GM23338 (cell line): ENCODE measurements around the gene ANKRD22. TPM values are rescaled to one million over a fixed set of nuclear protein-coding genes. Genes with fewer than 3 reads are reported as not detected.

Experiments
- ATAC-seq: fragments of 200-7000 bp; cut with Tn5 transposase; 3 replicates; pipeline ENCODE4 v1.9.1; 2020
- DNase-seq: peaks from one replicate; pipeline ENCODE4 v3.0.0-alpha.2; 2015; ENCODE audit warnings: low spot score
- H2AFZ ChIP-seq: fragments of 200-600 bp; sonication (generic); 2 replicates; pipeline ENCODE4 v1.8.0; 2016; ENCODE audit warnings: antibody characterized with exemption, mild to moderate bottlenecking, moderate library complexity
- H3F3A ChIP-seq: fragments of 200-600 bp; sonication (generic); replicated peaks from 2 replicates; pipeline ENCODE4 v1.8.0; 2017; ENCODE audit warnings: antibody characterized with exemption, mixed run types, low read depth
- H3K27ac ChIP-seq: fragments of 200-600 bp; sonication (generic); 2 replicates; pipeline ENCODE4 v1.6.1; 2016; ENCODE audit warnings: low read depth
- H3K27me3 ChIP-seq: fragments of 200-600 bp; sonication (generic); 2 replicates; pipeline ENCODE4 v1.8.0; 2016; ENCODE audit warnings: mild to moderate bottlenecking, mixed run types, moderate library complexity; ENCODE audit not compliant: insufficient read depth
- H3K36me3 ChIP-seq: fragments of 200-600 bp; sonication (generic); 2 replicates; pipeline ENCODE4 v1.8.0; 2016; ENCODE audit warnings: mild to moderate bottlenecking; ENCODE audit not compliant: insufficient read depth
- H3K4me1 ChIP-seq: fragments of 200-600 bp; sonication (generic); 2 replicates; pipeline ENCODE4 v1.8.0; 2016; ENCODE audit warnings: mild to moderate bottlenecking, moderate library complexity; ENCODE audit not compliant: insufficient read depth
- H3K4me2 ChIP-seq: fragments of 200-600 bp; sonication (generic); 2 replicates; pipeline ENCODE4 v1.7.1; 2017; ENCODE audit warnings: mixed run types
- H3K4me3 ChIP-seq: fragments of 200-600 bp; sonication (generic); 2 replicates; pipeline ENCODE4 v1.6.1; 2016; ENCODE audit warnings: mixed run types
- H3K79me2 ChIP-seq: fragments of 200-600 bp; sonication (generic); replicated peaks from 2 replicates; pipeline ENCODE4 v1.8.0; 2017; ENCODE audit warnings: mild to moderate bottlenecking; ENCODE audit not compliant: insufficient read depth
- H3K9me2 ChIP-seq: fragments of 200-600 bp; sonication (generic); 2 replicates; pipeline ENCODE4 v1.8.0; 2017; ENCODE audit not compliant: insufficient read depth
- H4K20me1 ChIP-seq: fragments of 200-600 bp; sonication (generic); replicated peaks from 2 replicates; pipeline ENCODE4 v1.8.0; 2017; ENCODE audit warnings: mild to moderate bottlenecking; ENCODE audit not compliant: insufficient read depth
- H3K27ac Mint-ChIP-seq: 2 replicates; pipeline ENCODE4 v1.8.0; 2020; ENCODE audit warnings: inconsistent platforms, mild to moderate bottlenecking, moderate library complexity, mixed read lengths
- H3K27me3 Mint-ChIP-seq: 3 replicates; pipeline ENCODE4 v1.8.0; 2022; ENCODE audit warnings: low read depth, mild to moderate bottlenecking, moderate library complexity, mixed read lengths, inconsistent platforms; ENCODE audit not compliant: insufficient read depth, poor library complexity
- H3K36me3 Mint-ChIP-seq: 3 replicates; pipeline ENCODE4 v1.8.0; 2021; ENCODE audit warnings: low read depth, mild to moderate bottlenecking, inconsistent platforms, moderate library complexity, mixed read lengths
- H3K4me1 Mint-ChIP-seq: 3 replicates; pipeline ENCODE4 v1.8.0; 2020; ENCODE audit warnings: mild to moderate bottlenecking, inconsistent platforms, mixed read lengths
- H3K4me3 Mint-ChIP-seq: 3 replicates; pipeline ENCODE4 v1.8.0; 2021; ENCODE audit warnings: moderate library complexity, mild to moderate bottlenecking, inconsistent platforms, mixed read lengths
- H3K9me3 Mint-ChIP-seq: 3 replicates; pipeline ENCODE4 v1.8.0; 2020; ENCODE audit warnings: moderate library complexity, mild to moderate bottlenecking, inconsistent platforms, mixed read lengths
- CREB1 ChIP-seq: fragments of 250-450 bp; sonication (Bioruptor Pico); IDR thresholded peaks from 2 replicates; pipeline ENCODE4 v1.5.0; 2020; ENCODE audit warnings: low read depth, mild to moderate bottlenecking, moderate library complexity
- EZH2 ChIP-seq: fragments of 200-600 bp; sonication (generic); IDR thresholded peaks from one replicate; pipeline ENCODE4 v1.8.0; 2017; ENCODE audit warnings: antibody characterized with exemption, mild to moderate bottlenecking, low read depth; ENCODE audit not compliant: unreplicated experiment
- JUNB ChIP-seq: IDR thresholded peaks from one replicate; pipeline ENCODE4 v1.6.1; 2016; ENCODE audit warnings: antibody characterized with exemption; ENCODE audit not compliant: unreplicated experiment
- NANOG ChIP-seq: IDR thresholded peaks from 2 replicates; pipeline ENCODE4 v1.6.1; 2016; ENCODE audit warnings: antibody characterized with exemption, borderline replicate concordance
- POLR2AphosphoS5 ChIP-seq: IDR thresholded peaks from 2 replicates; pipeline ENCODE4 v1.6.1; 2016; ENCODE audit warnings: antibody characterized with exemption, low read depth
- STAT1 ChIP-seq: IDR thresholded peaks from one replicate; pipeline ENCODE4 v1.6.1; 2016; ENCODE audit warnings: antibody characterized with exemption; ENCODE audit not compliant: unreplicated experiment
- ZNF114 ChIP-seq: fragments of 250-450 bp; sonication (Bioruptor Pico); IDR thresholded peaks from 2 replicates; pipeline ENCODE4 v1.5.0; 2020; ENCODE audit warnings: mild to moderate bottlenecking, moderate library complexity
- ZNF331 ChIP-seq: fragments of 250-450 bp; sonication (Bioruptor Pico); IDR thresholded peaks from 2 replicates; pipeline ENCODE4 v1.5.0; 2020; ENCODE audit warnings: low read depth, mild to moderate bottlenecking, moderate library complexity
- polyA plus RNA-seq: library from polyadenylated mRNA; unstranded; fragments of >200 nt; fragmentation: Nextera tagmentation; extraction: Ambion mirVana; gene quantifications from 2 replicates; pipeline ENCODE4 v1.2.1, GENCODE V29; 2016
- total RNA-seq: library from RNA; depleted of rRNA; stranded (reverse); fragments of >200 nt; shearing (Covaris generic); gene quantifications from 2 replicates; pipeline ENCODE4 v1.2.3, GENCODE V29; 2014
- TF ChIP-seq, protein P1 (sequence below): IDR thresholded peaks from 2 replicates; pipeline ENCODE4 v1.6.1; 2016; ENCODE audit warnings: antibody characterized with exemption
- TF ChIP-seq, protein P2 (sequence below): IDR thresholded peaks from one replicate; pipeline ENCODE4 v1.6.1; 2018; ENCODE audit warnings: antibody characterized with exemption; ENCODE audit not compliant: unreplicated experiment
- TF ChIP-seq, protein P3 (sequence below), 2 experiments: fragments of 200-600 bp in 1 of 2; sonication (generic) in 1 of 2; conservative IDR thresholded peaks; 2 replicates each; pipeline versions ENCODE4 v1.5.1 to v1.6.1; 2016 to 2017; ENCODE audit warnings: antibody characterized with exemption in 2 of 2, low read depth in 2 of 2, mild to moderate bottlenecking in 2 of 2, moderate library complexity in 1 of 2

The ANKRD22 gene
- total and polyA plus RNA-seq, 2 experiments from 2014 or later = not detected

DNA sequence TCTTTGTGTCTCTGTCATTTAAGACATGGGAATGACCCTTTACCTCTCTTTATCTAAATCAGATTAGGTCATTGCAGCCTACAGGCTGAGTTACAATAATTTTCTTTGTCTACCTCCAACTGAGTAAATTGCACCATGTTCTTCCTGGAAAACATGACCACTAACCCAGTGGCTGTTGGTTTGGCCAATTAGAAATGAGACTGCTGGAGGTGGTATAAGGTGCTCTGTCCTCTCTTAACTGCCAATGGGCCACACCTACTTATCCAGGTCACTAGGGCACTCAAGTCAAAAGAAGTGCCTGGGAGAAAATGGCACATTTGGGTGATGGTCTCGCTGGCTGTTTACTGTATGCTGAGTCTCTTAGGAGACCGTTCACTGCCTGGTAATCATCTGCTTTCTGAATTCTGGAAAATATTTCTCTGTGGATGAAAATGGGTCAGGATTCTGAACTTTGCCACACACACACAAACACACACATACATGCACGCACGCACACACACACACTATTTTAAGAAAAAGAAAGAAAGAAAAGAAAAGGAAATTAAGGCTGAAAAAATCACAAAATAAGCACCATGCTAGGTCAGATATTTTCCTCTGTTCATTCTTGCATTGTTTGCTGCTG, 44.8 kb upstream of the ANKRD22 start:
- Histone ChIP-seq H3K4me1 (no peaks in the 10 kb centered on the region; the same call in 1 of the 2 replicates), H4K20me1 (no peaks in the 10 kb centered on the region), H3F3A (no peaks in the 10 kb centered on the region), H3K9me2 (no peaks in the 10 kb centered on the region), H2AFZ (peak overlapping the region; percentile 53; the same call in 1 of the 2 replicates), H3K4me3 (no peak overlapping the region), H3K4me2 (no peak overlapping the region), H3K79me2 (no peaks in the 10 kb centered on the region), H3K27me3 (no peaks in the 10 kb centered on the region), H3K36me3 (no peaks in the 10 kb centered on the region), H3K27ac (no peak overlapping the region)
- Mint-ChIP-seq H3K4me1 (peaks cover 19% of the 10 kb centered on the region), H3K9me3 (no peaks in the 10 kb centered on the region; the same call in 2 of the 3 replicates), H3K4me3 (no peak overlapping the region), H3K27me3 (no peaks in the 10 kb centered on the region), H3K27ac (peak overlapping the region; percentile 81), H3K36me3 (no peaks in the 10 kb centered on the region)
- ATAC-seq (no peak), DNase-seq (no peak)
- TF ChIP-seq NANOG = no peak
- TF ChIP-seq, protein P1, sequence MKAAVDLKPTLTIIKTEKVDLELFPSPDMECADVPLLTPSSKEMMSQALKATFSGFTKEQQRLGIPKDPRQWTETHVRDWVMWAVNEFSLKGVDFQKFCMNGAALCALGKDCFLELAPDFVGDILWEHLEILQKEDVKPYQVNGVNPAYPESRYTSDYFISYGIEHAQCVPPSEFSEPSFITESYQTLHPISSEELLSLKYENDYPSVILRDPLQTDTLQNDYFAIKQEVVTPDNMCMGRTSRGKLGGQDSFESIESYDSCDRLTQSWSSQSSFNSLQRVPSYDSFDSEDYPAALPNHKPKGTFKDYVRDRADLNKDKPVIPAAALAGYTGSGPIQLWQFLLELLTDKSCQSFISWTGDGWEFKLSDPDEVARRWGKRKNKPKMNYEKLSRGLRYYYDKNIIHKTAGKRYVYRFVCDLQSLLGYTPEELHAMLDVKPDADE = no peak
- no peak for TF ChIP-seq EZH2
- TF ChIP-seq, protein P2, sequence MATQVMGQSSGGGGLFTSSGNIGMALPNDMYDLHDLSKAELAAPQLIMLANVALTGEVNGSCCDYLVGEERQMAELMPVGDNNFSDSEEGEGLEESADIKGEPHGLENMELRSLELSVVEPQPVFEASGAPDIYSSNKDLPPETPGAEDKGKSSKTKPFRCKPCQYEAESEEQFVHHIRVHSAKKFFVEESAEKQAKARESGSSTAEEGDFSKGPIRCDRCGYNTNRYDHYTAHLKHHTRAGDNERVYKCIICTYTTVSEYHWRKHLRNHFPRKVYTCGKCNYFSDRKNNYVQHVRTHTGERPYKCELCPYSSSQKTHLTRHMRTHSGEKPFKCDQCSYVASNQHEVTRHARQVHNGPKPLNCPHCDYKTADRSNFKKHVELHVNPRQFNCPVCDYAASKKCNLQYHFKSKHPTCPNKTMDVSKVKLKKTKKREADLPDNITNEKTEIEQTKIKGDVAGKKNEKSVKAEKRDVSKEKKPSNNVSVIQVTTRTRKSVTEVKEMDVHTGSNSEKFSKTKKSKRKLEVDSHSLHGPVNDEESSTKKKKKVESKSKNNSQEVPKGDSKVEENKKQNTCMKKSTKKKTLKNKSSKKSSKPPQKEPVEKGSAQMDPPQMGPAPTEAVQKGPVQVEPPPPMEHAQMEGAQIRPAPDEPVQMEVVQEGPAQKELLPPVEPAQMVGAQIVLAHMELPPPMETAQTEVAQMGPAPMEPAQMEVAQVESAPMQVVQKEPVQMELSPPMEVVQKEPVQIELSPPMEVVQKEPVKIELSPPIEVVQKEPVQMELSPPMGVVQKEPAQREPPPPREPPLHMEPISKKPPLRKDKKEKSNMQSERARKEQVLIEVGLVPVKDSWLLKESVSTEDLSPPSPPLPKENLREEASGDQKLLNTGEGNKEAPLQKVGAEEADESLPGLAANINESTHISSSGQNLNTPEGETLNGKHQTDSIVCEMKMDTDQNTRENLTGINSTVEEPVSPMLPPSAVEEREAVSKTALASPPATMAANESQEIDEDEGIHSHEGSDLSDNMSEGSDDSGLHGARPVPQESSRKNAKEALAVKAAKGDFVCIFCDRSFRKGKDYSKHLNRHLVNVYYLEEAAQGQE = no peak
- no peak for TF ChIP-seq ZNF331
- no peak for TF ChIP-seq STAT1
- no peak for TF ChIP-seq ZNF114 (CRISPR knock-in tag)

DNA sequence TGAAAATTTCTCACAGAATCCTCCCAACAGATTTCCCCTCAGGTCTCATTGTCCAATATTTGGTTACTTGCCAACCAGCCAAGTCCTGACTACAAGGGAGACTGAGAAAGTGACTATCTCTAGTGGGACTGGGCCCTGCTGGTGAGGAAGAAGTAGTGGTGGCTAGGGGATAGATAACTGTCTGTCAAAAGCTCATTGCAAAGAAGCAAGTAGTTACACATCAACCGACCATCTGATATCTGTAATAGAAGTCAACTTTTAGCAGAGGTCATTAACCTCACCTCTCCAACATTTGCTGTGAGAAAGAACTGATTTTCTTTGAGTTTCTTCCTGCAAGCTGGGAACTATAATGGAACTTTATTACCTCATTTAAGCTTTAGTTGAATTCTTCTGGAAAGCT, 43.6 kb upstream of the ANKRD22 start:
- no peaks in the 10 kb centered on the region for H3F3A ChIP-seq
- H3K27me3 Mint-ChIP-seq = no peaks in the 10 kb centered on the region
- H3K9me3 Mint-ChIP-seq = no peaks in the 10 kb centered on the region; the same call in 2 of the 3 replicates
- H3K9me2 ChIP-seq = no peaks in the 10 kb centered on the region
- H3K36me3 ChIP-seq = no peaks in the 10 kb centered on the region
- TF ChIP-seq EZH2 (no peak), JUNB (no peak), ZNF331 (no peak), STAT1 (no peak), POLR2AphosphoS5 (no peak), CREB1 (CRISPR knock-in tag) (no peak)
- TF ChIP-seq, protein P3, sequence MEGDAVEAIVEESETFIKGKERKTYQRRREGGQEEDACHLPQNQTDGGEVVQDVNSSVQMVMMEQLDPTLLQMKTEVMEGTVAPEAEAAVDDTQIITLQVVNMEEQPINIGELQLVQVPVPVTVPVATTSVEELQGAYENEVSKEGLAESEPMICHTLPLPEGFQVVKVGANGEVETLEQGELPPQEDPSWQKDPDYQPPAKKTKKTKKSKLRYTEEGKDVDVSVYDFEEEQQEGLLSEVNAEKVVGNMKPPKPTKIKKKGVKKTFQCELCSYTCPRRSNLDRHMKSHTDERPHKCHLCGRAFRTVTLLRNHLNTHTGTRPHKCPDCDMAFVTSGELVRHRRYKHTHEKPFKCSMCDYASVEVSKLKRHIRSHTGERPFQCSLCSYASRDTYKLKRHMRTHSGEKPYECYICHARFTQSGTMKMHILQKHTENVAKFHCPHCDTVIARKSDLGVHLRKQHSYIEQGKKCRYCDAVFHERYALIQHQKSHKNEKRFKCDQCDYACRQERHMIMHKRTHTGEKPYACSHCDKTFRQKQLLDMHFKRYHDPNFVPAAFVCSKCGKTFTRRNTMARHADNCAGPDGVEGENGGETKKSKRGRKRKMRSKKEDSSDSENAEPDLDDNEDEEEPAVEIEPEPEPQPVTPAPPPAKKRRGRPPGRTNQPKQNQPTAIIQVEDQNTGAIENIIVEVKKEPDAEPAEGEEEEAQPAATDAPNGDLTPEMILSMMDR (conservative IDR thresholded peaks at IDR 0.05; ENCODE audit: low read depth in 2 of 2) = no peak
- TF ChIP-seq, protein P2 = no peak
- TF ChIP-seq, protein P1 = no peak
- no peak overlapping the region for H3K4me2 ChIP-seq
- H3K27ac ChIP-seq = no peak overlapping the region
- no peak overlapping the region for H3K27ac Mint-ChIP-seq
- no peaks in the 10 kb centered on the region for H3K36me3 Mint-ChIP-seq
- H3K4me3 Mint-ChIP-seq = no peak overlapping the region
- ATAC-seq (no peak), DNase-seq (no peak)
- H3K4me3 ChIP-seq = no peak overlapping the region
- H2AFZ ChIP-seq = no peak overlapping the region
- H3K79me2 ChIP-seq = no peaks in the 10 kb centered on the region
- no peaks in the 10 kb centered on the region for H4K20me1 ChIP-seq
- peaks cover 19% of the 10 kb centered on the region for H3K4me1 Mint-ChIP-seq
- H3K4me1 ChIP-seq = no peaks in the 10 kb centered on the region; the same call in 1 of the 2 replicates
- no peaks in the 10 kb centered on the region for H3K27me3 ChIP-seq
